ENCODE data around the gene SLC25A4. TPM values are rescaled to one million over a fixed set of nuclear protein-coding genes. Genes with fewer than 3 reads are reported as not detected.

Gene SLC25A4
- total and polyA plus RNA-seq, 2 of the 13 experiments (the other 11 are each of a cell fraction or from before 2014, with no cell fraction given), result 30.3 to 42.1 TPM

DNA sequence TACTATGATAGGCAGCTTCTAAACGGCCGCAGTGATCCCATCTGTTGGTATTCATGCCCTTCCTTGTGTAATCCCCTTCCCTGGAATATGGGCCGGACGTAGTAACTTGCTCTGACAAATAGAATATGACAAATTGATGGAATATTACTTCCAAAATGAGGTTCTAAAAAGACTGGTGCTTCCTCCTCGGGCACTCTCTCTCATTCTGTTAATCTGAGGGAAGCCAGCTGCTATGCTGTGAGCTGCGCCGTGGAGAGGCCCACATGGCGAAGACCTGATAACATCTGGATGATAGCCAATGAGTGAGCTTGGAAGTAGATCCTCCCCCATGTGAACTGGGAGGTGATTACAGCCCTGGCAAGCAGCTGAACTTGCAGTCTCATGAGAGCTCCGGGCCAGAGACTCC lies 27.2 kb upstream of the SLC25A4 start (continued):
- TF ChIP-seq, protein P1, sequence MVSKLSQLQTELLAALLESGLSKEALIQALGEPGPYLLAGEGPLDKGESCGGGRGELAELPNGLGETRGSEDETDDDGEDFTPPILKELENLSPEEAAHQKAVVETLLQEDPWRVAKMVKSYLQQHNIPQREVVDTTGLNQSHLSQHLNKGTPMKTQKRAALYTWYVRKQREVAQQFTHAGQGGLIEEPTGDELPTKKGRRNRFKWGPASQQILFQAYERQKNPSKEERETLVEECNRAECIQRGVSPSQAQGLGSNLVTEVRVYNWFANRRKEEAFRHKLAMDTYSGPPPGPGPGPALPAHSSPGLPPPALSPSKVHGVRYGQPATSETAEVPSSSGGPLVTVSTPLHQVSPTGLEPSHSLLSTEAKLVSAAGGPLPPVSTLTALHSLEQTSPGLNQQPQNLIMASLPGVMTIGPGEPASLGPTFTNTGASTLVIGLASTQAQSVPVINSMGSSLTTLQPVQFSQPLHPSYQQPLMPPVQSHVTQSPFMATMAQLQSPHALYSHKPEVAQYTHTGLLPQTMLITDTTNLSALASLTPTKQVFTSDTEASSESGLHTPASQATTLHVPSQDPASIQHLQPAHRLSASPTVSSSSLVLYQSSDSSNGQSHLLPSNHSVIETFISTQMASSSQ (IDR thresholded peaks at IDR 0.05; ENCODE audit: low read depth), result no peak
- TF ChIP-seq, protein P1 (CRISPR knock-in tag; IDR thresholded peaks at IDR 0.05; ENCODE audit: borderline replicate concordance), result no peak
- TF ChIP-seq KAT8 (CRISPR knock-in tag; IDR thresholded peaks at IDR 0.05) (peak; percentile 48; the same call in 1 of the 2 replicates), MEIS2 (CRISPR knock-in tag; IDR thresholded peaks at IDR 0.05) (no peak), PAF1 (CRISPR knock-in tag; IDR thresholded peaks at IDR 0.05) (no peak), ZMYM4 (CRISPR knock-in tag; IDR thresholded peaks at IDR 0.05) (peak; percentile 51), ZNF737 (CRISPR knock-in tag; IDR thresholded peaks at IDR 0.05; ENCODE audit: borderline replicate concordance) (no peak), ZMYM3 (CRISPR knock-in tag; IDR thresholded peaks at IDR 0.05) (no peak), KAT2B (IDR thresholded peaks at IDR 0.05; ENCODE audit: borderline replicate concordance, low read depth, low read length) (no peak), MED1 (CRISPR knock-in tag; IDR thresholded peaks at IDR 0.05) (no peak), GATAD2A (CRISPR knock-in tag; IDR thresholded peaks at IDR 0.05) (peak; percentile 26; the same call in 1 of the 2 replicates), ZNF720 (CRISPR knock-in tag; IDR thresholded peaks at IDR 0.05) (no peak), ZNF569 (CRISPR knock-in tag; IDR thresholded peaks at IDR 0.05; ENCODE audit: borderline replicate concordance) (no peak), SAFB2 (CRISPR knock-in tag; IDR thresholded peaks at IDR 0.05; ENCODE audit: borderline replicate concordance, low read depth) (no peak)
- TF ChIP-seq, protein P2, sequence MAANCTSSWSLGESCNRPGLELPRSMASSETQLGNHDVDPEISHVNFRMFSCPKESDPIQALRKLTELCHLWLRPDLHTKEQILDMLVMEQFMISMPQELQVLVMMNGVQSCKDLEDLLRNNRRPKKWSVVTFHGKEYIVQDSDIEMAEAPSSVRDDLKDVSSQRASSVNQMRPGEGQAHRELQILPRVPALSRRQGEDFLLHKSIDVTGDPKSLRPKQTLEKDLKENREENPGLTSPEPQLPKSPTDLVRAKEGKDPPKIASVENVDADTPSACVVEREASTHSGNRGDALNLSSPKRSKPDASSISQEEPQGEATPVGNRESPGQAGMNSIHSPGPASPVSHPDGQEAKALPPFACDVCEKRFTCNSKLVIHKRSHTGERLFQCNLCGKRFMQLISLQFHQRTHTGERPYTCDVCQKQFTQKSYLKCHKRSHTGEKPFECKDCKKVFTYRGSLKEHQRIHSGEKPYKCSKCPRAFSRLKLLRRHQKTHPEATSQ (CRISPR knock-in tag; IDR thresholded peaks at IDR 0.05; ENCODE audit: borderline replicate concordance), result no peak
- TF ChIP-seq, protein P3, sequence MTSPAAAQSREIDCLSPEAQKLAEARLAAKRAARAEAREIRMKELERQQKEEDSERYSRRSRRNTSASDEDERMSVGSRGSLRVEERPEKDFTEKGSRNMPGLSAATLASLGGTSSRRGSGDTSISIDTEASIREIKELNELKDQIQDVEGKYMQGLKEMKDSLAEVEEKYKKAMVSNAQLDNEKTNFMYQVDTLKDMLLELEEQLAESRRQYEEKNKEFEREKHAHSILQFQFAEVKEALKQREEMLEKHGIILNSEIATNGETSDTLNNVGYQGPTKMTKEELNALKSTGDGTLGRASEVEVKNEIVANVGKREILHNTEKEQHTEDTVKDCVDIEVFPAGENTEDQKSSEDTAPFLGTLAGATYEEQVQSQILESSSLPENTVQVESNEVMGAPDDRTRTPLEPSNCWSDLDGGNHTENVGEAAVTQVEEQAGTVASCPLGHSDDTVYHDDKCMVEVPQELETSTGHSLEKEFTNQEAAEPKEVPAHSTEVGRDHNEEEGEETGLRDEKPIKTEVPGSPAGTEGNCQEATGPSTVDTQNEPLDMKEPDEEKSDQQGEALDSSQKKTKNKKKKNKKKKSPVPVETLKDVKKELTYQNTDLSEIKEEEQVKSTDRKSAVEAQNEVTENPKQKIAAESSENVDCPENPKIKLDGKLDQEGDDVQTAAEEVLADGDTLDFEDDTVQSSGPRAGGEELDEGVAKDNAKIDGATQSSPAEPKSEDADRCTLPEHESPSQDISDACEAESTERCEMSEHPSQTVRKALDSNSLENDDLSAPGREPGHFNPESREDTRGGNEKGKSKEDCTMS (CRISPR knock-in tag; conservative IDR thresholded peaks at IDR 0.05), result no peak
- TF ChIP-seq, protein P4, sequence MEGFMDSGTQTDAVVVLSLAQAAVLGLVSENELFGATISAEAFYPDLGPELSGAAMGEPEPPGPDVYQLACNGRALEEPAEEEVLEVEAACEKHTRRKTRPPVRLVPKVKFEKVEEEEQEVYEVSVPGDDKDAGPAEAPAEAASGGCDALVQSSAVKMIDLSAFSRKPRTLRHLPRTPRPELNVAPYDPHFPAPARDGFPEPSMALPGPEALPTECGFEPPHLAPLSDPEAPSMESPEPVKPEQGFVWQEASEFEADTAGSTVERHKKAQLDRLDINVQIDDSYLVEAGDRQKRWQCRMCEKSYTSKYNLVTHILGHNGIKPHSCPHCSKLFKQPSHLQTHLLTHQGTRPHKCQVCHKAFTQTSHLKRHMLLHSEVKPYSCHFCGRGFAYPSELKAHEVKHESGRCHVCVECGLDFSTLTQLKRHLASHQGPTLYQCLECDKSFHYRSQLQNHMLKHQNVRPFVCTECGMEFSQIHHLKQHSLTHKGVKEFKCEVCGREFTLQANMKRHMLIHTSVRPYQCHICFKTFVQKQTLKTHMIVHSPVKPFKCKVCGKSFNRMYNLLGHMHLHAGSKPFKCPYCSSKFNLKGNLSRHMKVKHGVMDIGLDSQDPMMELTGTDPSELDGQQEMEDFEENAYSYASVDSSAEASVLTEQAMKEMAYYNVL (CRISPR knock-in tag; IDR thresholded peaks at IDR 0.05; ENCODE audit: borderline replicate concordance), result no peak
- TF ChIP-seq, protein P5, sequence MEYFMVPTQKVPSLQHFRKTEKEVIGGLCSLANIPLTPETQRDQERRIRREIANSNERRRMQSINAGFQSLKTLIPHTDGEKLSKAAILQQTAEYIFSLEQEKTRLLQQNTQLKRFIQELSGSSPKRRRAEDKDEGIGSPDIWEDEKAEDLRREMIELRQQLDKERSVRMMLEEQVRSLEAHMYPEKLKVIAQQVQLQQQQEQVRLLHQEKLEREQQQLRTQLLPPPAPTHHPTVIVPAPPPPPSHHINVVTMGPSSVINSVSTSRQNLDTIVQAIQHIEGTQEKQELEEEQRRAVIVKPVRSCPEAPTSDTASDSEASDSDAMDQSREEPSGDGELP (IDR thresholded peaks at IDR 0.05; ENCODE audit: borderline replicate concordance, low read depth), result peak; percentile 66; the same call in 1 of the 2 replicates
